Measurements from ENCODE around the gene KRT84. TPM values are rescaled to one million over a fixed set of nuclear protein-coding genes. Genes with fewer than 3 reads are reported as not detected.

Gene KRT84
- total and polyA plus RNA-seq, 10 of the 15 experiments (the other 5 are each of a cell fraction or from before 2014, with no cell fraction given): not detected

DNA sequence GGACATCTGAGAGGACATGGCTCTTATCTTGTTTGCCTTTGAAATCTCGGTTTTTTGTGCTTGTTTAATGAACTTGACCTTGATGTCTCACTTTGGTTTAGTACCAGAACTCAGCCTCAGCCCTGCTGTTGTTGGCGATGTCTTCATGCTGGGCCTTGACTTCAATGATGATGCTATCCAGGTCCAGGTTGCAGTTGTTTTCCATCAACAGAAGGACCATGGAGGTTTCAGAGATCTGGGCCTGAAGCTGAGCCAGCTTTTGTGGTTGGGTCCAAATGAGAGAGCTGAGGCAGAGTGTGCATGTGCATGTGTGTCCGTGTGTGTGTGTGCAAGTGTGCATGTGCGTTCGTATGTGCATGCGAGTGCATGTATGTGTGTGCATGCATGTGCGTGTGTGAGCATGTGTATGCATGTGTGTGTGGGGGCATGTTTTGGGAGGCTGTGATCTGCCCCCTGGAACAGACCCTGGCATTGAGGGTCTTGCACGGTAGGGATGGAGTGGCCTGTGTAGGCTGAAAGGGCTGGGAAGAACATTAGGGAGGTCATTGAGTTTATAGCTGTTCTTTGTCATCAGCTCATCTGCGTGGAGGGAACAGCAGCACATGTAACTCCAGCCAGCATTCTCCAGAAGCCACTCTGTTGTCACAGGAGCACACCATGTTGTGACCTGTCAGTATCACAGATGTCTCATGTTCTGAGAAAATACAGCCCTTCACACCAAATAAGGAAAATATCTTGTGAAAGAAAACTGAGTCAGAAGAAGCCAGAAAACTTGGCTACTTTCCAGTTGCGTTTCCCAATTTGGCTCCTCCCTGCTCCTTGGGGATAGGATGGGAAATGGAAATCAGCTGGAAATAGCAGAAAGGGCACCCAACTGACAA is 30.7 kb upstream of the KRT84 start:
- 55% methylated on average over 10 of the region's 10 CpGs for WGBS (ENCODE audit: insufficient coverage, insufficient replicate concordance, low lambda C conversion rate, missing lambda C conversion rate)
- Histone ChIP-seq H3K36me3 (ENCODE audit: control insufficient read depth in 2 of 2, insufficient read depth in 2 of 2, low read length in 1 of 2) (no peaks in the 10 kb centered on the region), H4K20me1 (ENCODE audit: control insufficient read depth, insufficient read depth) (no peaks in the 10 kb centered on the region), H3K79me2 (ENCODE audit: control insufficient read depth, insufficient read depth, low read length) (no peaks in the 10 kb centered on the region), H3K27me3 (replicated peaks in 1 of 2; ENCODE audit: control insufficient read depth in 2 of 2, insufficient read depth in 2 of 2, low read length in 1 of 2) (peaks cover 0 to 2% of the 10 kb centered on the region in 2 experiments; a peak in 1 of 4 replicates), H3K27ac (ENCODE audit: control insufficient read depth, insufficient read depth) (no peak overlapping the region), H2AFZ (ENCODE audit: control insufficient read depth, low read depth, low read length) (no peak overlapping the region), H3K9me3 (replicated peaks; ENCODE audit: control insufficient read depth, insufficient read depth, low read length) (no peaks in the 10 kb centered on the region), H3K4me2 (ENCODE audit: control insufficient read depth, insufficient read depth) (no peak overlapping the region), H3K4me1 (ENCODE audit: control insufficient read depth, insufficient read depth, low read length) (no peaks in the 10 kb centered on the region), H3K9ac (ENCODE audit: control insufficient read depth, insufficient read depth, low read length) (no peak overlapping the region), H3K4me3 (no peak overlapping the region)
- no TSS peak for BruUV-seq (replicated peaks)
- in situ Hi-C loops (cut with MboI): no loop called here
- DNase-seq (ENCODE audit: low read depth, low spot score) (no peak), FAIRE-seq (no peak), ATAC-seq (no peak)
- intact Hi-C loops (cut with micrococcal nuclease; ENCODE audit: unreplicated experiment): no loop called here
- RAD21 ChIA-PET (ENCODE audit: unreplicated experiment): no interaction called here
- no peak for TF ChIP-seq MTA3 (IDR thresholded peaks at IDR 0.05; ENCODE audit: borderline replicate concordance, low read length)
- TF ChIP-seq, protein P1, sequence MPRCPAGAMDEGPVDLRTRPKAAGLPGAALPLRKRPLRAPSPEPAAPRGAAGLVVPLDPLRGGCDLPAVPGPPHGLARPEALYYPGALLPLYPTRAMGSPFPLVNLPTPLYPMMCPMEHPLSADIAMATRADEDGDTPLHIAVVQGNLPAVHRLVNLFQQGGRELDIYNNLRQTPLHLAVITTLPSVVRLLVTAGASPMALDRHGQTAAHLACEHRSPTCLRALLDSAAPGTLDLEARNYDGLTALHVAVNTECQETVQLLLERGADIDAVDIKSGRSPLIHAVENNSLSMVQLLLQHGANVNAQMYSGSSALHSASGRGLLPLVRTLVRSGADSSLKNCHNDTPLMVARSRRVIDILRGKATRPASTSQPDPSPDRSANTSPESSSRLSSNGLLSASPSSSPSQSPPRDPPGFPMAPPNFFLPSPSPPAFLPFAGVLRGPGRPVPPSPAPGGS (IDR thresholded peaks at IDR 0.05; ENCODE audit: borderline replicate concordance, insufficient read depth, low read depth, low read length, poor library complexity, severe bottlenecking): peak; percentile 65
- POLR2A ChIA-PET: no interaction called here
- CTCF ChIA-PET: no interaction called here
- SMC1A ChIA-PET (ENCODE audit: uncharacterized antibody, unreplicated experiment): no interaction called here

DNA sequence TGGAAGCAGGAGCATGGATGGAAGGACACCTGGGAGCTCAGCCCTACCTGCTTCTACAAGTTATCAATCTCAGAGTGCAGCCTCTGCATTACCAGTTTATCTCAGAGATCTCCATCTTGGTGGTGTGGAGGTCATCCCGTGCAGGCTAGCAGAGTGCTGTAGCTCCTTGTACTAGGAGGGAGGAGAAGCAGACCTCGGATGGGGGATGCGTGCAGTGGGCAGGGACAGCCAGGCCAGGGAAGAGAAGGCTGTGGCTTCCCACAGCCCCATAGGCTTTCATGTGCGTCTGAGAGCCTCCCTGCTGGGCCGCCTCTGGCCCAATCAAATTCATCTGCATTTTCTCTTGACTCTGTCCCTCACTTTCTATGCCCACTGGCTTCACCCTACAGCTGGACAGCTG is 29.5 kb upstream of the KRT84 start:
- DNase-seq (ENCODE audit: low read depth, low spot score) (no peak), ATAC-seq (no peak), FAIRE-seq (no peak)
- Histone ChIP-seq H3K4me2 (ENCODE audit: control insufficient read depth, insufficient read depth) (no peak overlapping the region), H3K9ac (ENCODE audit: control insufficient read depth, insufficient read depth, low read length) (no peak overlapping the region), H3K27ac (ENCODE audit: control insufficient read depth, insufficient read depth) (no peak overlapping the region), H3K79me2 (ENCODE audit: control insufficient read depth, insufficient read depth, low read length) (no peaks in the 10 kb centered on the region), H3K4me3 (no peak overlapping the region), H2AFZ (ENCODE audit: control insufficient read depth, low read depth, low read length) (no peak overlapping the region), H3K9me3 (replicated peaks; ENCODE audit: control insufficient read depth, insufficient read depth, low read length) (no peaks in the 10 kb centered on the region), H3K27me3 (replicated peaks in 1 of 2; ENCODE audit: control insufficient read depth in 2 of 2, insufficient read depth in 2 of 2, low read length in 1 of 2) (no peaks in the 10 kb centered on the region; a peak in 1 of 4 replicates), H3K36me3 (ENCODE audit: control insufficient read depth in 2 of 2, insufficient read depth in 2 of 2, low read length in 1 of 2) (no peaks in the 10 kb centered on the region), H4K20me1 (ENCODE audit: control insufficient read depth, insufficient read depth) (no peaks in the 10 kb centered on the region), H3K4me1 (ENCODE audit: control insufficient read depth, insufficient read depth, low read length) (no peaks in the 10 kb centered on the region)
- TF ChIP-seq TBL1XR1 (IDR thresholded peaks at IDR 0.05; ENCODE audit: low read depth, low read length): no peak
- TF ChIP-seq, protein P2, sequence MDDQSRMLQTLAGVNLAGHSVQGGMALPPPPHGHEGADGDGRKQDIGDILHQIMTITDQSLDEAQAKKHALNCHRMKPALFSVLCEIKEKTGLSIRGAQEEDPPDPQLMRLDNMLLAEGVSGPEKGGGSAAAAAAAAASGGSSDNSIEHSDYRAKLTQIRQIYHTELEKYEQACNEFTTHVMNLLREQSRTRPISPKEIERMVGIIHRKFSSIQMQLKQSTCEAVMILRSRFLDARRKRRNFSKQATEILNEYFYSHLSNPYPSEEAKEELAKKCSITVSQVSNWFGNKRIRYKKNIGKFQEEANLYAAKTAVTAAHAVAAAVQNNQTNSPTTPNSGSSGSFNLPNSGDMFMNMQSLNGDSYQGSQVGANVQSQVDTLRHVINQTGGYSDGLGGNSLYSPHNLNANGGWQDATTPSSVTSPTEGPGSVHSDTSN (IDR thresholded peaks at IDR 0.05; ENCODE audit: insufficient replicate concordance, low read depth, low read length): no peak
- no peak for TF ChIP-seq PML (IDR thresholded peaks at IDR 0.05; ENCODE audit: low read length)
- TF ChIP-seq, protein P3, sequence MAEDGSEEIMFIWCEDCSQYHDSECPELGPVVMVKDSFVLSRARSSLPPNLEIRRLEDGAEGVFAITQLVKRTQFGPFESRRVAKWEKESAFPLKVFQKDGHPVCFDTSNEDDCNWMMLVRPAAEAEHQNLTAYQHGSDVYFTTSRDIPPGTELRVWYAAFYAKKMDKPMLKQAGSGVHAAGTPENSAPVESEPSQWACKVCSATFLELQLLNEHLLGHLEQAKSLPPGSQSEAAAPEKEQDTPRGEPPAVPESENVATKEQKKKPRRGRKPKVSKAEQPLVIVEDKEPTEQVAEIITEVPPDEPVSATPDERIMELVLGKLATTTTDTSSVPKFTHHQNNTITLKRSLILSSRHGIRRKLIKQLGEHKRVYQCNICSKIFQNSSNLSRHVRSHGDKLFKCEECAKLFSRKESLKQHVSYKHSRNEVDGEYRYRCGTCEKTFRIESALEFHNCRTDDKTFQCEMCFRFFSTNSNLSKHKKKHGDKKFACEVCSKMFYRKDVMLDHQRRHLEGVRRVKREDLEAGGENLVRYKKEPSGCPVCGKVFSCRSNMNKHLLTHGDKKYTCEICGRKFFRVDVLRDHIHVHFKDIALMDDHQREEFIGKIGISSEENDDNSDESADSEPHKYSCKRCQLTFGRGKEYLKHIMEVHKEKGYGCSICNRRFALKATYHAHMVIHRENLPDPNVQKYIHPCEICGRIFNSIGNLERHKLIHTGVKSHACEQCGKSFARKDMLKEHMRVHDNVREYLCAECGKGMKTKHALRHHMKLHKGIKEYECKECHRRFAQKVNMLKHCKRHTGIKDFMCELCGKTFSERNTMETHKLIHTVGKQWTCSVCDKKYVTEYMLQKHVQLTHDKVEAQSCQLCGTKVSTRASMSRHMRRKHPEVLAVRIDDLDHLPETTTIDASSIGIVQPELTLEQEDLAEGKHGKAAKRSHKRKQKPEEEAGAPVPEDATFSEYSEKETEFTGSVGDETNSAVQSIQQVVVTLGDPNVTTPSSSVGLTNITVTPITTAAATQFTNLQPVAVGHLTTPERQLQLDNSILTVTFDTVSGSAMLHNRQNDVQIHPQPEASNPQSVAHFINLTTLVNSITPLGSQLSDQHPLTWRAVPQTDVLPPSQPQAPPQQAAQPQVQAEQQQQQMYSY (CRISPR knock-in tag; IDR thresholded peaks at IDR 0.05): no peak
- TF ChIP-seq IRF4 (IDR thresholded peaks at IDR 0.05; ENCODE audit: low read depth, low read length): no peak
- TF ChIP-seq RELA (IDR thresholded peaks at IDR 0.05; ENCODE audit: borderline replicate concordance, partially characterized antibody): no peak
- TF ChIP-seq FOXK2 (IDR thresholded peaks at IDR 0.05): no peak
- no peak for TF ChIP-seq NR2C1 (IDR thresholded peaks at IDR 0.05)
- 32% methylated on average over 5 of the region's 5 CpGs for WGBS (ENCODE audit: insufficient coverage, insufficient replicate concordance, low lambda C conversion rate, missing lambda C conversion rate)
- ChIA-PET RAD21 (ENCODE audit: unreplicated experiment) (no interaction called here), SMC1A (ENCODE audit: uncharacterized antibody, unreplicated experiment) (no interaction called here), POLR2A (no interaction called here), CTCF (interaction anchor here (1.0 kb wide), 1 partner anchor 193 kb away, joined by 3 read pairs; no protein-coding TSS in a partner anchor)
- in situ Hi-C loops (cut with MboI) (no loop called here), intact Hi-C loops (cut with micrococcal nuclease; ENCODE audit: unreplicated experiment) (no loop called here)
- no TSS peak for BruUV-seq (replicated peaks)

All from GM12878 (cell line).